Parathyroid adenoma (tissue), 2 donors: ENCODE data around the gene ZDHHC3.

Experiments used
- H2AFZ ChIP-seq: fragments of 300-600 bp; sonication (generic); one replicate; pipeline ENCODE4 v1.7.0; 2017; ENCODE audit warnings: antibody characterized with exemption, mild to moderate bottlenecking
- H3K27ac ChIP-seq: fragments of 300-600 bp; sonication (generic); one replicate; pipeline ENCODE4 v1.7.0; 2017
- H3K27me3 ChIP-seq: fragments of 300-600 bp; sonication (generic); one replicate; pipeline ENCODE4 v1.7.0; 2017; ENCODE audit warnings: low read length; ENCODE audit not compliant: control insufficient read depth, insufficient read depth
- H3K36me3 ChIP-seq: fragments of 300-600 bp; sonication (generic); one replicate; pipeline ENCODE4 v1.7.0; 2017; ENCODE audit warnings: low read length; ENCODE audit not compliant: control insufficient read depth, insufficient read depth
- H3K4me1 ChIP-seq: fragments of 300-600 bp; sonication (generic); one replicate; pipeline ENCODE4 v1.7.0; 2017; ENCODE audit warnings: control low read depth
- H3K4me2 ChIP-seq: fragments of 300-600 bp; sonication (generic); one replicate; pipeline ENCODE4 v1.7.0; 2017; ENCODE audit warnings: low read length
- H3K4me3 ChIP-seq: fragments of 300-600 bp; sonication (generic); one replicate; pipeline ENCODE4 v1.7.0; 2017; ENCODE audit warnings: low read depth, low read length
- H3K79me2 ChIP-seq: fragments of 300-600 bp; sonication (generic); one replicate; pipeline ENCODE4 v1.7.0; 2017; ENCODE audit warnings: control low read depth
- H3K9ac ChIP-seq: fragments of 300-600 bp; sonication (generic); one replicate; pipeline ENCODE4 v1.7.0; 2017; ENCODE audit warnings: mild to moderate bottlenecking
- H3K9me3 ChIP-seq: fragments of 300-600 bp; sonication (generic); one replicate; pipeline ENCODE4 v1.7.0; 2017; ENCODE audit warnings: low read length; ENCODE audit not compliant: control insufficient read depth
- CTCF ChIP-seq: fragments of 300-600 bp; sonication (generic); IDR thresholded peaks from one replicate; pipeline ENCODE4 v1.7.0; 2017; ENCODE audit warnings: antibody characterized with exemption, mild to moderate bottlenecking
- donor health status: primary hyperparathyroidism.

The ZDHHC3 gene

DNA sequence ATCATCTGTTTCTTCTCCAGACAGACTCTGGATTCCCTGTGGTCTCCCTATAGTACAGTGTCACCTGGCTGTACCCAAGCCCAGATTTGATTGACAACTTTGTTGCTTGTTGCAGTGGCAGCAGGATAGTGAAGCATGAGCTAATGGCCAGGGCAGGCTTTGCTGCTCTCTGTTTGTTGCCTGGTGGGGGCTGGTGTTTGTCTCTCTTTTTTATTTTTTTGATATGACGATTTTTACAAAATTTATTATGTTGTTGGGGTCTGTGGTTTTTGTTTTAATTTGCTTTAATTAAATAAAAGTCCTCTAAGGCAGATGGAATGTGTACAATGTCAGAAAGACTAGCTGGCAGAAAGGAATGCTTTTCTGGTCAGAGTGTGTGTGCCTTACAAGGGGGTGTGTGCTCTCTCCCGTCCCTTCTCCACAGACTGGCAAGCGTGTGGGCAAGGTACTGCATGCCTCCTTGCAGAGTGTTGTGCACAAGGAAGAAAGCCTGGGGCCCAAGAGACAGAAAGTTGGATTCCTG is 34.9 kb upstream of the ZDHHC3 start:
- peaks cover 38% of the 10 kb centered on the region for H3K4me1 ChIP-seq
- TF ChIP-seq CTCF = no peak
- H3K27ac ChIP-seq = peak overlapping the region; percentile 88
- H3K4me2 ChIP-seq = peak overlapping the region; percentile 69
- no peaks in the 10 kb centered on the region for H3K9me3 ChIP-seq
- H3K27me3 ChIP-seq = no peaks in the 10 kb centered on the region
- H3K36me3 ChIP-seq = no peaks in the 10 kb centered on the region
- no peak overlapping the region for H2AFZ ChIP-seq
- H3K79me2 ChIP-seq = no peaks in the 10 kb centered on the region
- H3K4me3 ChIP-seq = no peak overlapping the region
- H3K9ac ChIP-seq = no peak overlapping the region

- Histone ChIP-seq H3K36me3 (no peaks in the 10 kb centered on the region), H3K4me3 (no peak overlapping the region), H3K9me3 (no peaks in the 10 kb centered on the region), H3K27ac (peak overlapping the region; percentile 88), H3K4me2 (no peak overlapping the region), H3K4me1 (peaks cover 29% of the 10 kb centered on the region), H3K27me3 (no peaks in the 10 kb centered on the region), H2AFZ (no peak overlapping the region), H3K9ac (no peak overlapping the region), H3K79me2 (no peaks in the 10 kb centered on the region)
- TF ChIP-seq CTCF = no peak
These were observed 33.9 kb upstream of the ZDHHC3 start for GRCh38 chr3:45009868-45010267.

DNA sequence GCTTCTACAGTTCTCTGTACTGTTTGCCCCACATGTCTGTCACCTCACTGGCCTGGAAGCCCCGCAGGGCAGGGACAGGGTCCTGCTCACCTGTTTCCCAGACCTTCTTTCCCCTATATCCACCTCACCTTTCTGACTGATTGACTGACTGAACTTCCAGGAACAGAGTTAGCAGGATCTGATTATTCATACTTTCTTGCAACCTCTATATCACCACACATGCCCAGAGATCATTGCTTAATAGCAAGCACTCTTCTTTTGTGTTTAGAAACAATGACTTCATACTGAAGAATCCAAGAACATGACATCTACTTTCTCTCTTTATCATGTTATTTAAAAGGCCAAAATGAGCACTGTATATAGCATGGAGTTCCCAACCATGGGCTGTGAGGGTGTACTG is 32.1 kb upstream of the ZDHHC3 start:
- Histone ChIP-seq H3K9me3 (no peaks in the 10 kb centered on the region), H3K79me2 (no peaks in the 10 kb centered on the region), H3K36me3 (no peaks in the 10 kb centered on the region), H3K27ac (no peak overlapping the region), H3K4me2 (no peak overlapping the region), H3K27me3 (no peaks in the 10 kb centered on the region), H2AFZ (no peak overlapping the region), H3K9ac (no peak overlapping the region), H3K4me1 (peaks cover 24% of the 10 kb centered on the region), H3K4me3 (no peak overlapping the region)
- no peak for TF ChIP-seq CTCF

DNA sequence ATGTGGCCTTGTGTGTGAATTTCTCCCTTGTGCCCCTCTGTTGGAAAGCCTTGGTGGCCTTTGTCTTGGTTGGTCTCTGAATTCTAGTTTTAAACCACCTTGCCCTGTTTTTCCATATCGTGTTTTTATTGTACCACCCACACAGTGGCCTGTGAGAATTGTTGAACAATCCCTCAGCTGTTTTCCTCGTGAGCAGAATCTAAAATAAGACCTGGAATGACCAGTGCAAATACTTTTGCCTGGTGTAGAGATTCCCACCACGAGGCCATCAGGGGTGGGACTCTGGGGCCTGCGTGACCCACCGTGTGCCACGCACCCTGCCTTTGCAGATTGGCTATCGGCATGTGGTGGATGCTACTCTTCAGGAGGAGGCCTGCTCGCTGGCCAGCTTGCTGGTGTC is 31.1 kb upstream of the ZDHHC3 start:
- no peak overlapping the region for H3K27ac ChIP-seq
- H3K79me2 ChIP-seq = no peaks in the 10 kb centered on the region
- H3K4me1 ChIP-seq = peaks cover 14% of the 10 kb centered on the region
- H2AFZ ChIP-seq = no peak overlapping the region
- no peaks in the 10 kb centered on the region for H3K27me3 ChIP-seq
- no peak for TF ChIP-seq CTCF
- no peak overlapping the region for H3K9ac ChIP-seq
- no peak overlapping the region for H3K4me2 ChIP-seq
- H3K4me3 ChIP-seq = no peak overlapping the region
- H3K9me3 ChIP-seq = no peaks in the 10 kb centered on the region
- H3K36me3 ChIP-seq = no peaks in the 10 kb centered on the region

- H3K27ac ChIP-seq = no peak overlapping the region
- H2AFZ ChIP-seq = no peak overlapping the region
- no peaks in the 10 kb centered on the region for H3K36me3 ChIP-seq
- H3K79me2 ChIP-seq = no peaks in the 10 kb centered on the region
- H3K9ac ChIP-seq = no peak overlapping the region
- peaks cover 6% of the 10 kb centered on the region for H3K4me1 ChIP-seq
- H3K4me3 ChIP-seq = no peak overlapping the region
- no peaks in the 10 kb centered on the region for H3K9me3 ChIP-seq
- no peak overlapping the region for H3K4me2 ChIP-seq
- no peaks in the 10 kb centered on the region for H3K27me3 ChIP-seq
- no peak for TF ChIP-seq CTCF
These were observed 27.9 kb upstream of the ZDHHC3 start for GRCh38 chr3:45003859-45004258.
